ENCODE measurements around the gene CRABP1. TPM values are rescaled to one million over a fixed set of nuclear protein-coding genes. Genes with fewer than 3 reads are reported as not detected.

The CRABP1 gene
- total RNA-seq, 1 experiment from 2014 or later = 444 TPM

DNA sequence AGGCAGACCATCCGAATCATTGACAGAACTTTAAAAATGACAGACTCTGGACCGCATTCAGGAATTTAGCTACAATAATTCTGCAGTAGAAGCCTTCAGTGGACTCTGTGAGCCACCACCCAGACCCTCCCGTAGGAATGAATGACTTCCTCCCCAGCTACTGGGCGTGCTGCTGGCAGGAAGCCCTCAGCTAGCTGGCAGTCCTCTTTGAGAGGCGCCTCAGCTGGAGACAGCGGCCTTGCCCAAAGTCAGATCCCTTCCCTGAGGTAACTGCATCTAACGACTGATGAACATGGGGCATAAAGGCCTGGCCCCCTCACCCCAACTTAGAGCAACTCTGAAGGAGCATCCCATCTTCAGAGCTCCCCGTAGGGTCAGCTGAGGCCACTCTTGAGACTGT, 25.8 kb downstream of the CRABP1 start (continued):
- TF ChIP-seq, protein P1, sequence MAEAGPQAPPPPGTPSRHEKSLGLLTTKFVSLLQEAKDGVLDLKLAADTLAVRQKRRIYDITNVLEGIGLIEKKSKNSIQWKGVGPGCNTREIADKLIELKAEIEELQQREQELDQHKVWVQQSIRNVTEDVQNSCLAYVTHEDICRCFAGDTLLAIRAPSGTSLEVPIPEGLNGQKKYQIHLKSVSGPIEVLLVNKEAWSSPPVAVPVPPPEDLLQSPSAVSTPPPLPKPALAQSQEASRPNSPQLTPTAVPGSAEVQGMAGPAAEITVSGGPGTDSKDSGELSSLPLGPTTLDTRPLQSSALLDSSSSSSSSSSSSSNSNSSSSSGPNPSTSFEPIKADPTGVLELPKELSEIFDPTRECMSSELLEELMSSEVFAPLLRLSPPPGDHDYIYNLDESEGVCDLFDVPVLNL (CRISPR knock-in tag; IDR thresholded peaks at IDR 0.05; ENCODE audit: borderline replicate concordance, low read depth) = no peak
- TF ChIP-seq, protein P2, sequence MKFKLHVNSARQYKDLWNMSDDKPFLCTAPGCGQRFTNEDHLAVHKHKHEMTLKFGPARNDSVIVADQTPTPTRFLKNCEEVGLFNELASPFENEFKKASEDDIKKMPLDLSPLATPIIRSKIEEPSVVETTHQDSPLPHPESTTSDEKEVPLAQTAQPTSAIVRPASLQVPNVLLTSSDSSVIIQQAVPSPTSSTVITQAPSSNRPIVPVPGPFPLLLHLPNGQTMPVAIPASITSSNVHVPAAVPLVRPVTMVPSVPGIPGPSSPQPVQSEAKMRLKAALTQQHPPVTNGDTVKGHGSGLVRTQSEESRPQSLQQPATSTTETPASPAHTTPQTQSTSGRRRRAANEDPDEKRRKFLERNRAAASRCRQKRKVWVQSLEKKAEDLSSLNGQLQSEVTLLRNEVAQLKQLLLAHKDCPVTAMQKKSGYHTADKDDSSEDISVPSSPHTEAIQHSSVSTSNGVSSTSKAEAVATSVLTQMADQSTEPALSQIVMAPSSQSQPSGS (CRISPR knock-in tag; IDR thresholded peaks at IDR 0.05; ENCODE audit: borderline replicate concordance, low read depth) = no peak

DNA sequence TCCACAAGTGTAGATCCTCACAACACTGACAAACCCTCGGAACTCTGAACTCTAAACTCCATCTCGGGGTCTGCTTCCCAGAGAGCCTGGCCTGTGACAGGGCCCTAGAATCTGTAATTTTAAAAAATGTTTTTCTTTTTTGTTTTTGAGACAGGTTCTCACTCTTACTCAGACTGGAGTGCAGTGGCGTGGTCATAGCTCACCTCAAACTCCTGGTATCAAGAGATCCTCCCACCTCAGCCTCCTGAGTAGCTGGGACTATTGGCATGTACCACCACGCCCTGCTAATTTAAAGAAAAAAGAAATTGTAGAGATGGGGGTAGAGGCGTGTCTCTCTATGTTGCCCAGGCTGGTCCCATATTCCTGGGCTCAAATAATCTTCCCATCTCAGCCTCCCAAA, 26.2 kb downstream of the CRABP1 start:
- ChIA-PET CTCF (no interaction called here), POLR2A (no interaction called here)
- TF ChIP-seq, protein P3, sequence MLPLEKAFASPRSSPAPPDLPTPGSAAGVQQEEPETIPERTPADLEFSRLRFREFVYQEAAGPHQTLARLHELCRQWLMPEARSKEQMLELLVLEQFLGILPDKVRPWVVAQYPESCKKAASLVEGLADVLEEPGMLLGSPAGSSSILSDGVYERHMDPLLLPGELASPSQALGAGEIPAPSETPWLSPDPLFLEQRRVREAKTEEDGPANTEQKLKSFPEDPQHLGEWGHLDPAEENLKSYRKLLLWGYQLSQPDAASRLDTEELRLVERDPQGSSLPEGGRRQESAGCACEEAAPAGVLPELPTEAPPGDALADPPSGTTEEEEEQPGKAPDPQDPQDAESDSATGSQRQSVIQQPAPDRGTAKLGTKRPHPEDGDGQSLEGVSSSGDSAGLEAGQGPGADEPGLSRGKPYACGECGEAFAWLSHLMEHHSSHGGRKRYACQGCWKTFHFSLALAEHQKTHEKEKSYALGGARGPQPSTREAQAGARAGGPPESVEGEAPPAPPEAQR (CRISPR knock-in tag; IDR thresholded peaks at IDR 0.05) = no peak
- TF ChIP-seq, protein P4, sequence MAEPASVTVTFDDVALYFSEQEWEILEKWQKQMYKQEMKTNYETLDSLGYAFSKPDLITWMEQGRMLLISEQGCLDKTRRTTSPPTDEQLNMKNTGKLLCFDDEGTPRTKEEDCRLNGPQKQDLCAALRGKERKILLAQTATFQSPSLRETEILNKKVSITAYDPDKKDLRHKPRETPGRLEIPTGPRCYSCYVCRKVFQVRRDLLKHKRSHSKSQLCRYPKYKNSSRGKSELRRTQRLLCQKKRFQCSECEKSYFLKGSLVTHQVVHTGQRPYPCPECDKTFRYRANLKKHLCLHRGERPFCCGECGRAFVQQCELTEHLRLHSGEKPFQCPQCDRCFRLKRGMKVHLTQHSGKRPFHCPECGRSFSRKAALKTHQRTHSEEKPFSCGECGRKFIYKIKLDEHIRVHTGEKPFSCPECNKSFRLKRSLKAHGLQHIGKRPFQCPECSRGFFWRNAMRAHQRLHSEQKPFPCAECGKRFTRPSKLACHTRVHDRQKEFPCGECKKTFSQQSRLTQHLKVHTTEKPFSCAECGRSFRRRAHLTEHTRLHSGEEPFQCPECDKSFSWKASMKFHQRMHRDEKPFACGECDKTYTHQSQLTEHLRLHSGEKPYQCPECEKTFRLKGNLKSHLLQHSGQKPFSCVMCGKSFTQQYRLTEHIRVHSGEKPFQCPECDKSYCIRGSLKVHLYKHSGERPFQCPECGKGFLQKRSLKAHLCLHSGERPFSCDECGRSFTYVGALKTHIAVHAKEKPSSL (CRISPR knock-in tag; conservative IDR thresholded peaks at IDR 0.05) = no peak
- TF ChIP-seq MXD4 (CRISPR knock-in tag; IDR thresholded peaks at IDR 0.05; ENCODE audit: borderline replicate concordance) (no peak), TEAD4 (CRISPR knock-in tag; IDR thresholded peaks at IDR 0.05) (no peak), NR2C2 (CRISPR knock-in tag; IDR thresholded peaks at IDR 0.05) (no peak)
- H3K9me3 Mint-ChIP-seq = no peaks in the 10 kb centered on the region
- no peaks in the 10 kb centered on the region for H3K27me3 Mint-ChIP-seq (ENCODE audit: low read depth)
- ATAC-seq = no peak
- no peak overlapping the region for H3K4me3 Mint-ChIP-seq
- peaks cover 15% of the 10 kb centered on the region for H3K4me1 Mint-ChIP-seq
- no peak overlapping the region for H3K27ac Mint-ChIP-seq
- DNase-seq (ENCODE audit: low spot score) = no peak
- no peaks in the 10 kb centered on the region for H3K36me3 Mint-ChIP-seq

DNA sequence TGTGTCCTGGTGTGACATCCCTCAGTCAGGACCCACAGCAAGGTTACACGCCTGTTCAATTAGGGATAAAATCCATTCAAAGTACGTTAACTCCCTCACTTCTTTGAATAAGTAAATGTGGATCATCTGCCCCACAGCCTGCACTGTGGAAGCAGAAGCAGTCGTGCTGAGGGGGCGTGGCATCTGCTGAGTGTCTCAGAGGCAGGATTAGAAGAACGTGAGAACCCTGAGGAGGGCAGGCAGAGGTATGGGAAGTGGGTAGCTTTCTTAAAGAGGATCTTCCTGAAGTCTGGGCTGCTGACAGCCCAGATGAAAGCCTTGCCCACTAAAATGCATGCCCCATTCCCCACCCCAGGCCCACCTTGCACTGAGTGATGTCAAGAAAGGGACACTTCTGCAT, 28.5 kb downstream of the CRABP1 start:
- no peak overlapping the region for H3K27ac Mint-ChIP-seq
- ATAC-seq (peak; percentile 56; the same call in 1 of the 2 replicates), DNase-seq (ENCODE audit: low spot score) (no peak)
- peaks cover 22% of the 10 kb centered on the region for H3K4me1 Mint-ChIP-seq
- POLR2A ChIA-PET = interaction anchor here (0.5 kb wide), 1 partner anchor 41 kb away, joined by 3 read pairs; no protein-coding TSS in a partner anchor
- no peaks in the 10 kb centered on the region for H3K36me3 Mint-ChIP-seq
- CTCF ChIA-PET = interaction anchor here (1.0 to 1.1 kb wide), 2 partner anchors 26 to 54 kb away, joined by 3 read pairs; no protein-coding TSS in a partner anchor
- H3K9me3 Mint-ChIP-seq = no peaks in the 10 kb centered on the region
- no peak overlapping the region for H3K4me3 Mint-ChIP-seq
- no peaks in the 10 kb centered on the region for H3K27me3 Mint-ChIP-seq (ENCODE audit: low read depth)
- TF ChIP-seq CBFB (CRISPR knock-in tag; IDR thresholded peaks at IDR 0.05; ENCODE audit: low read depth) = no peak
- TF ChIP-seq, protein P5, sequence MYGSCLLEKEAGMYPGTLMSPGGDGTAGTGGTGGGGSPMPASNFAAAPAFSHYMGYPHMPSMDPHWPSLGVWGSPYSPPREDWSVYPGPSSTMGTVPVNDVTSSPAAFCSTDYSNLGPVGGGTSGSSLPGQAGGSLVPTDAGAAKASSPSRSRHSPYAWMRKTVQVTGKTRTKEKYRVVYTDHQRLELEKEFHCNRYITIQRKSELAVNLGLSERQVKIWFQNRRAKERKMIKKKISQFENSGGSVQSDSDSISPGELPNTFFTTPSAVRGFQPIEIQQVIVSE (CRISPR knock-in tag; IDR thresholded peaks at IDR 0.05; ENCODE audit: borderline replicate concordance) = no peak
- TF ChIP-seq, protein P6, sequence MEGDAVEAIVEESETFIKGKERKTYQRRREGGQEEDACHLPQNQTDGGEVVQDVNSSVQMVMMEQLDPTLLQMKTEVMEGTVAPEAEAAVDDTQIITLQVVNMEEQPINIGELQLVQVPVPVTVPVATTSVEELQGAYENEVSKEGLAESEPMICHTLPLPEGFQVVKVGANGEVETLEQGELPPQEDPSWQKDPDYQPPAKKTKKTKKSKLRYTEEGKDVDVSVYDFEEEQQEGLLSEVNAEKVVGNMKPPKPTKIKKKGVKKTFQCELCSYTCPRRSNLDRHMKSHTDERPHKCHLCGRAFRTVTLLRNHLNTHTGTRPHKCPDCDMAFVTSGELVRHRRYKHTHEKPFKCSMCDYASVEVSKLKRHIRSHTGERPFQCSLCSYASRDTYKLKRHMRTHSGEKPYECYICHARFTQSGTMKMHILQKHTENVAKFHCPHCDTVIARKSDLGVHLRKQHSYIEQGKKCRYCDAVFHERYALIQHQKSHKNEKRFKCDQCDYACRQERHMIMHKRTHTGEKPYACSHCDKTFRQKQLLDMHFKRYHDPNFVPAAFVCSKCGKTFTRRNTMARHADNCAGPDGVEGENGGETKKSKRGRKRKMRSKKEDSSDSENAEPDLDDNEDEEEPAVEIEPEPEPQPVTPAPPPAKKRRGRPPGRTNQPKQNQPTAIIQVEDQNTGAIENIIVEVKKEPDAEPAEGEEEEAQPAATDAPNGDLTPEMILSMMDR (IDR thresholded peaks at IDR 0.05) = no peak
- TF ChIP-seq, protein P7, sequence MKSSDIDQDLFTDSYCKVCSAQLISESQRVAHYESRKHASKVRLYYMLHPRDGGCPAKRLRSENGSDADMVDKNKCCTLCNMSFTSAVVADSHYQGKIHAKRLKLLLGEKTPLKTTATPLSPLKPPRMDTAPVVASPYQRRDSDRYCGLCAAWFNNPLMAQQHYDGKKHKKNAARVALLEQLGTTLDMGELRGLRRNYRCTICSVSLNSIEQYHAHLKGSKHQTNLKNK (CRISPR knock-in tag; IDR thresholded peaks at IDR 0.05) = no peak
- TF ChIP-seq, protein P8, sequence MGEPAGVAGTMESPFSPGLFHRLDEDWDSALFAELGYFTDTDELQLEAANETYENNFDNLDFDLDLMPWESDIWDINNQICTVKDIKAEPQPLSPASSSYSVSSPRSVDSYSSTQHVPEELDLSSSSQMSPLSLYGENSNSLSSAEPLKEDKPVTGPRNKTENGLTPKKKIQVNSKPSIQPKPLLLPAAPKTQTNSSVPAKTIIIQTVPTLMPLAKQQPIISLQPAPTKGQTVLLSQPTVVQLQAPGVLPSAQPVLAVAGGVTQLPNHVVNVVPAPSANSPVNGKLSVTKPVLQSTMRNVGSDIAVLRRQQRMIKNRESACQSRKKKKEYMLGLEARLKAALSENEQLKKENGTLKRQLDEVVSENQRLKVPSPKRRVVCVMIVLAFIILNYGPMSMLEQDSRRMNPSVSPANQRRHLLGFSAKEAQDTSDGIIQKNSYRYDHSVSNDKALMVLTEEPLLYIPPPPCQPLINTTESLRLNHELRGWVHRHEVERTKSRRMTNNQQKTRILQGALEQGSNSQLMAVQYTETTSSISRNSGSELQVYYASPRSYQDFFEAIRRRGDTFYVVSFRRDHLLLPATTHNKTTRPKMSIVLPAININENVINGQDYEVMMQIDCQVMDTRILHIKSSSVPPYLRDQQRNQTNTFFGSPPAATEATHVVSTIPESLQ (CRISPR knock-in tag; IDR thresholded peaks at IDR 0.05) = no peak
- TF ChIP-seq ZNF671 (CRISPR knock-in tag; IDR thresholded peaks at IDR 0.05) = no peak
- TF ChIP-seq SOX15 (CRISPR knock-in tag; IDR thresholded peaks at IDR 0.05) = no peak
- no peak for TF ChIP-seq ETV6 (CRISPR knock-in tag; IDR thresholded peaks at IDR 0.05)
- TF ChIP-seq ZNF396 (CRISPR knock-in tag; IDR thresholded peaks at IDR 0.05; ENCODE audit: borderline replicate concordance) = no peak
- TF ChIP-seq NR3C1 (CRISPR knock-in tag; conservative IDR thresholded peaks at IDR 0.05; ENCODE audit: low read depth) = no peak
- no peak for TF ChIP-seq MXD4 (CRISPR knock-in tag; IDR thresholded peaks at IDR 0.05; ENCODE audit: borderline replicate concordance)
- TF ChIP-seq, protein P9, sequence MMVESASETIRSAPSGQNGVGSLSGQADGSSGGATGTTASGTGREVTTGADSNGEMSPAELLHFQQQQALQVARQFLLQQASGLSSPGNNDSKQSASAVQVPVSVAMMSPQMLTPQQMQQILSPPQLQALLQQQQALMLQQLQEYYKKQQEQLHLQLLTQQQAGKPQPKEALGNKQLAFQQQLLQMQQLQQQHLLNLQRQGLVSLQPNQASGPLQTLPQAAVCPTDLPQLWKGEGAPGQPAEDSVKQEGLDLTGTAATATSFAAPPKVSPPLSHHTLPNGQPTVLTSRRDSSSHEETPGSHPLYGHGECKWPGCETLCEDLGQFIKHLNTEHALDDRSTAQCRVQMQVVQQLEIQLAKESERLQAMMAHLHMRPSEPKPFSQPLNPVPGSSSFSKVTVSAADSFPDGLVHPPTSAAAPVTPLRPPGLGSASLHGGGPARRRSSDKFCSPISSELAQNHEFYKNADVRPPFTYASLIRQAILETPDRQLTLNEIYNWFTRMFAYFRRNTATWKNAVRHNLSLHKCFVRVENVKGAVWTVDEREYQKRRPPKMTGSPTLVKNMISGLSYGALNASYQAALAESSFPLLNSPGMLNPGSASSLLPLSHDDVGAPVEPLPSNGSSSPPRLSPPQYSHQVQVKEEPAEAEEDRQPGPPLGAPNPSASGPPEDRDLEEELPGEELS (CRISPR knock-in tag; IDR thresholded peaks at IDR 0.05) = no peak
